Esophagus muscularis mucosa (tissue), 4 donors: ENCODE data around the gene CD300LG.

Source experiments
- CTCF ChIP-seq, 3 experiments: fragments of 200-600 bp in 2 of 3; fragments of 450-650 bp in 1 of 3; sonication (generic) in 2 of 3; IDR thresholded peaks; one replicate each; pipeline ENCODE4 v1.5.1; 2017 to 2019; ENCODE audit warnings: antibody characterized with exemption in 3 of 3, mild to moderate bottlenecking in 2 of 3, moderate library complexity in 1 of 3
- EP300 ChIP-seq: sonication (generic); formaldehyde crosslinking; IDR thresholded peaks from one replicate; pipeline ENCODE4 v1.6.1; 2017; ENCODE audit warnings: antibody characterized with exemption
- POLR2A ChIP-seq: fragments of 450-650 bp; IDR thresholded peaks from one replicate; pipeline ENCODE4 v1.6.1; 2017; ENCODE audit warnings: antibody characterized with exemption, moderate library complexity, mild to moderate bottlenecking, low read depth
- POLR2AphosphoS5 ChIP-seq, 2 donors: sonication (generic); formaldehyde crosslinking; IDR thresholded peaks; one replicate each; pipeline ENCODE4 v1.6.1; 2017; ENCODE audit warnings: antibody characterized with exemption in 2 of 2

GRCh38 chr17:43829738-43830137 lies 17.2 kb upstream of the CD300LG start:
- no peak for TF ChIP-seq CTCF (IDR thresholded peaks at IDR 0.05)
- TF ChIP-seq POLR2A: no peak
- no peak for TF ChIP-seq EP300
- no peak for TF ChIP-seq POLR2AphosphoS5 (IDR thresholded peaks at IDR 0.05)
